SK-N-SH treated with all-trans-retinoic acid at 6 μM for 48 hours (cell line): Measurements from ENCODE around the gene FNDC4.

Experiments
- PATZ1 ChIP-seq: fragments of 250-450 bp; sonication (Bioruptor Pico); IDR thresholded peaks from 2 replicates; pipeline ENCODE4 v1.8.0; 2020; ENCODE audit warnings: mild to moderate bottlenecking, moderate library complexity, borderline replicate concordance
- ZC3H10 ChIP-seq: fragments of 250-450 bp; sonication (Bioruptor Pico); IDR thresholded peaks from 2 replicates; pipeline ENCODE4 v1.5.1; 2021; ENCODE audit warnings: mild to moderate bottlenecking, moderate library complexity
- ZFP30 ChIP-seq: fragments of 450-650 bp; formaldehyde crosslinking; IDR thresholded peaks from 2 replicates; pipeline ENCODE4 v1.5.0; 2022; ENCODE audit warnings: mild to moderate bottlenecking, moderate library complexity

GRCh38 chr2:27471961-27472360, 23.0 kb downstream of the FNDC4 start:
- TF ChIP-seq PATZ1 (CRISPR knock-in tag) (no peak), ZFP30 (CRISPR knock-in tag) (no peak), ZC3H10 (no peak)
